ENCODE results near the gene HS6ST2.
A peak's percentile ranks its signal among the peaks of the same experiment; 100 is the strongest.
"Not testable (repeated sequence)": the region's sequence is repeated elsewhere in the genome, so short reads cannot be mapped to it uniquely, and the experiment has no call there.

The HS6ST2 gene

GRCh38 chrX:132958091-132958703 lies at the start of gene HS6ST2:
HS6ST2 (minus strand) TSS chrX:132958629.
- Histone ChIP-seq H3K9me3 (ENCODE audit: insufficient read depth, low read depth, low read length) (no peaks in the 10 kb centered on the region), H3K9ac (ENCODE audit: low read depth, low read length) (peak within 1 kb of the TSS; percentile 48; the same call in 1 of the 2 replicates), H3K27me3 (ENCODE audit: insufficient read depth, low read length) (peaks cover 73% of the 10 kb centered on the region), H3K4me1 (ENCODE audit: insufficient read depth, low read length) (no peaks in the 10 kb centered on the region; the same call in 1 of the 2 replicates), H3K36me3 (ENCODE audit: insufficient read depth, low read depth, low read length) (no peaks in the 10 kb centered on the region), H3K27ac (ENCODE audit: low read length) (no peak within 1 kb of the TSS), H3K4me3 (ENCODE audit: low read length) (peak within 1 kb of the TSS; percentile 56; the same call in 1 of the 2 replicates)

GRCh38 chrX:133007458-133007857 lies 49.0 kb upstream of the HS6ST2 start:
- Histone ChIP-seq H3K36me3 (ENCODE audit: insufficient read depth, low read depth, low read length) (no peaks in the 10 kb centered on the region), H3K9me3 (ENCODE audit: insufficient read depth, low read depth, low read length) (no peaks in the 10 kb centered on the region), H3K27ac (ENCODE audit: low read length) (no peak overlapping the region), H3K4me3 (ENCODE audit: low read length) (no peak overlapping the region), H3K27me3 (ENCODE audit: insufficient read depth, low read length) (no peaks in the 10 kb centered on the region), H3K9ac (ENCODE audit: low read depth, low read length) (no peak overlapping the region), H3K4me1 (ENCODE audit: insufficient read depth, low read length) (no peaks in the 10 kb centered on the region)

- H3K4me3 ChIP-seq (ENCODE audit: low read length): no peak overlapping the region
Observed at GRCh38 chrX:133005616-133006015, 47.2 kb upstream of the HS6ST2 start.

GRCh38 chrX:133005042-133005441 lies 46.6 kb upstream of the HS6ST2 start:
- Histone ChIP-seq H3K36me3 (ENCODE audit: insufficient read depth, low read depth, low read length) (no peaks in the 10 kb centered on the region), H3K9ac (ENCODE audit: low read depth, low read length) (no peak overlapping the region), H3K4me1 (ENCODE audit: insufficient read depth, low read length) (no peaks in the 10 kb centered on the region), H3K9me3 (ENCODE audit: insufficient read depth, low read depth, low read length) (no peaks in the 10 kb centered on the region), H3K27me3 (ENCODE audit: insufficient read depth, low read length) (no peaks in the 10 kb centered on the region), H3K27ac (ENCODE audit: low read length) (no peak overlapping the region), H3K4me3 (ENCODE audit: low read length) (no peak overlapping the region)

More at GRCh38 chrX:133005616-133006015, 47.2 kb upstream of the HS6ST2 start:
- Histone ChIP-seq H3K9me3 (ENCODE audit: insufficient read depth, low read depth, low read length) (no peaks in the 10 kb centered on the region), H3K36me3 (ENCODE audit: insufficient read depth, low read depth, low read length) (no peaks in the 10 kb centered on the region), H3K4me1 (ENCODE audit: insufficient read depth, low read length) (no peaks in the 10 kb centered on the region), H3K27me3 (ENCODE audit: insufficient read depth, low read length) (no peaks in the 10 kb centered on the region), H3K27ac (ENCODE audit: low read length) (no peak overlapping the region), H3K9ac (ENCODE audit: low read depth, low read length) (no peak overlapping the region)

GRCh38 chrX:132999209-132999608 lies 40.8 kb upstream of the HS6ST2 start:
- Histone ChIP-seq H3K36me3 (ENCODE audit: insufficient read depth, low read depth, low read length) (no peaks in the 10 kb centered on the region), H3K9ac (ENCODE audit: low read depth, low read length) (no peak overlapping the region), H3K4me1 (ENCODE audit: insufficient read depth, low read length) (no peaks in the 10 kb centered on the region; the same call in 1 of the 2 replicates), H3K27ac (ENCODE audit: low read length) (no peak overlapping the region), H3K9me3 (ENCODE audit: insufficient read depth, low read depth, low read length) (no peaks in the 10 kb centered on the region), H3K27me3 (ENCODE audit: insufficient read depth, low read length) (no peaks in the 10 kb centered on the region), H3K4me3 (ENCODE audit: low read length) (no peak overlapping the region)

GRCh38 chrX:132990835-132991234 lies 32.4 kb upstream of the HS6ST2 start:
- Histone ChIP-seq H3K9me3 (ENCODE audit: insufficient read depth, low read depth, low read length) (no peaks in the 10 kb centered on the region), H3K4me1 (ENCODE audit: insufficient read depth, low read length) (no peaks in the 10 kb centered on the region), H3K27me3 (ENCODE audit: insufficient read depth, low read length) (no peaks in the 10 kb centered on the region), H3K4me3 (ENCODE audit: low read length) (no peak overlapping the region), H3K9ac (ENCODE audit: low read depth, low read length) (no peak overlapping the region), H3K27ac (ENCODE audit: low read length) (no peak overlapping the region), H3K36me3 (ENCODE audit: insufficient read depth, low read depth, low read length) (no peaks in the 10 kb centered on the region)

- H3K36me3 ChIP-seq (ENCODE audit: insufficient read depth, low read depth, low read length): no peaks in the 10 kb centered on the region
- no peaks in the 10 kb centered on the region for H3K9me3 ChIP-seq (ENCODE audit: insufficient read depth, low read depth, low read length)
- H3K4me3 ChIP-seq (ENCODE audit: low read length): no peak overlapping the region
- no peak overlapping the region for H3K9ac ChIP-seq (ENCODE audit: low read depth, low read length)
- no peaks in the 10 kb centered on the region for H3K4me1 ChIP-seq (ENCODE audit: insufficient read depth, low read length)
- H3K27me3 ChIP-seq (ENCODE audit: insufficient read depth, low read length): no peaks in the 10 kb centered on the region
- H3K27ac ChIP-seq (ENCODE audit: low read length): no peak overlapping the region
Observed at GRCh38 chrX:132986556-132986955, 28.1 kb upstream of the HS6ST2 start.

- H3K9ac ChIP-seq (ENCODE audit: low read depth, low read length): no peak overlapping the region
- no peaks in the 10 kb centered on the region for H3K4me1 ChIP-seq (ENCODE audit: insufficient read depth, low read length)
- no peaks in the 10 kb centered on the region for H3K27me3 ChIP-seq (ENCODE audit: insufficient read depth, low read length)
- no peaks in the 10 kb centered on the region for H3K9me3 ChIP-seq (ENCODE audit: insufficient read depth, low read depth, low read length)
- H3K4me3 ChIP-seq (ENCODE audit: low read length): no peak overlapping the region
- H3K36me3 ChIP-seq (ENCODE audit: insufficient read depth, low read depth, low read length): no peaks in the 10 kb centered on the region
- no peak overlapping the region for H3K27ac ChIP-seq (ENCODE audit: low read length)
Observed at GRCh38 chrX:132984058-132984650, 25.7 kb upstream of the HS6ST2 start.

- H3K9me3 ChIP-seq (ENCODE audit: insufficient read depth, low read depth, low read length): no peaks in the 10 kb centered on the region
- no peaks in the 10 kb centered on the region for H3K4me1 ChIP-seq (ENCODE audit: insufficient read depth, low read length)
- H3K4me3 ChIP-seq (ENCODE audit: low read length): no peak overlapping the region
- no peak overlapping the region for H3K9ac ChIP-seq (ENCODE audit: low read depth, low read length)
- no peaks in the 10 kb centered on the region for H3K27me3 ChIP-seq (ENCODE audit: insufficient read depth, low read length)
- H3K27ac ChIP-seq (ENCODE audit: low read length): no peak overlapping the region
- no peaks in the 10 kb centered on the region for H3K36me3 ChIP-seq (ENCODE audit: insufficient read depth, low read depth, low read length)
Observed at GRCh38 chrX:132983496-132983895, 25.1 kb upstream of the HS6ST2 start.

- H3K27ac ChIP-seq (ENCODE audit: low read length); H3K9me3 ChIP-seq (ENCODE audit: insufficient read depth, low read depth, low read length); H3K27me3 ChIP-seq (ENCODE audit: insufficient read depth, low read length); H3K4me3 ChIP-seq (ENCODE audit: low read length); H3K36me3 ChIP-seq (ENCODE audit: insufficient read depth, low read depth, low read length); H3K4me1 ChIP-seq (ENCODE audit: insufficient read depth, low read length); H3K9ac ChIP-seq (ENCODE audit: low read depth, low read length): not testable (repeated sequence)
Observed at GRCh38 chrX:132980035-132980434, 21.6 kb upstream of the HS6ST2 start.

GRCh38 chrX:132968296-132968949 lies 10.0 kb upstream of the HS6ST2 start:
- Histone ChIP-seq H3K27ac (ENCODE audit: low read length) (no peak overlapping the region), H3K4me3 (ENCODE audit: low read length) (no peak overlapping the region), H3K4me1 (ENCODE audit: insufficient read depth, low read length) (no peaks in the 10 kb centered on the region), H3K9me3 (ENCODE audit: insufficient read depth, low read depth, low read length) (no peaks in the 10 kb centered on the region), H3K9ac (ENCODE audit: low read depth, low read length) (no peak overlapping the region), H3K27me3 (ENCODE audit: insufficient read depth, low read length) (no peaks in the 10 kb centered on the region), H3K36me3 (ENCODE audit: insufficient read depth, low read depth, low read length) (no peaks in the 10 kb centered on the region)

- no peaks in the 10 kb centered on the region for H3K27me3 ChIP-seq (ENCODE audit: insufficient read depth, low read length)
- no peak overlapping the region for H3K27ac ChIP-seq (ENCODE audit: low read length)
Observed at GRCh38 chrX:132967049-132967448, 8.6 kb upstream of the HS6ST2 start.

More at GRCh38 chrX:132967049-132967448, 8.6 kb upstream of the HS6ST2 start:
- Histone ChIP-seq H3K4me1 (ENCODE audit: insufficient read depth, low read length) (no peaks in the 10 kb centered on the region), H3K36me3 (ENCODE audit: insufficient read depth, low read depth, low read length) (no peaks in the 10 kb centered on the region), H3K9ac (ENCODE audit: low read depth, low read length) (no peak overlapping the region), H3K9me3 (ENCODE audit: insufficient read depth, low read depth, low read length) (no peaks in the 10 kb centered on the region), H3K4me3 (ENCODE audit: low read length) (no peak overlapping the region)
